GM18867 (cell line): ENCODE measurements around the gene CAV2.

Source experiments
- ATAC-seq: cut with Tn5 transposase; IDR thresholded peaks from one replicate; pipeline ENCODE4 v1.9.1; 2021; ENCODE audit warnings: mild to moderate bottlenecking, moderate library complexity; ENCODE audit not compliant: unreplicated experiment

Gene CAV2

DNA sequence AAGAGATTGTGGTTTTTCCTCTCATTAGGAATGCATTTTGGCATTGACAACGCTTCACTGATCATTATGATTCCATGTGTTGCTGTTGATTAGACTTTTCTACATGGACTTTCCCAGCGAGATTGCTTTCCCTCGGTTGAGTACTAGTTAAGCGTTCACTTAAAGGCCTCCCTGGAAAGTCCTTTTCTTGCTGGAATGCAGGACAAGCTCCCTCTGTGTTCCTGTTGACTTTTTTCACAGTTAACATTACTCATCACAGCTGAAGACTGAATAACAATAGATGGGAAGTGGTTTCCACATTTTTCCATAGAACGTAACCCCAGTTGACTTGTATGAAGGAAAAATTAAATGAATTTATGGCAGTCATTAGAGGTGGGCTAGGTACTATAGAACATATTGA lies 22.7 kb downstream of the CAV2 start:
- ATAC-seq = no peak

DNA sequence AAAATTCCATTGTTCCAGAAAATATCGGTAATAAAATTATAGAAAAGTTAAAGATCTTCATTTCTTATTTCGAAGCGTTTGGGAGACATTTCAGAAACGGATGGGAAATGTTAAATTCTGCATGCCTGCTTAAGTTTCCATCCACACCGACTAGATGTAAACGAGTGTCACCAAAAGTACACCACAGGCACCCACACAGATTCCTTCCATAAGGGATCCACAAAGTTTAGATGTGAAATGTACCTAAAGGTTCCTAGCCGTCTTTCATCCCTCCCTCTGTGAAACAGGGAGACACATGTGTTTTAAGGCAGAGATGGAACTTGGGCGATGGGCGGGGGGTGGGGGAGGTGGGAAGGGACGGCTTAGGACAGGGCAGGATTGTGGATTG lies 24.7 kb downstream of the CAV2 start:
- ATAC-seq = no peak

DNA sequence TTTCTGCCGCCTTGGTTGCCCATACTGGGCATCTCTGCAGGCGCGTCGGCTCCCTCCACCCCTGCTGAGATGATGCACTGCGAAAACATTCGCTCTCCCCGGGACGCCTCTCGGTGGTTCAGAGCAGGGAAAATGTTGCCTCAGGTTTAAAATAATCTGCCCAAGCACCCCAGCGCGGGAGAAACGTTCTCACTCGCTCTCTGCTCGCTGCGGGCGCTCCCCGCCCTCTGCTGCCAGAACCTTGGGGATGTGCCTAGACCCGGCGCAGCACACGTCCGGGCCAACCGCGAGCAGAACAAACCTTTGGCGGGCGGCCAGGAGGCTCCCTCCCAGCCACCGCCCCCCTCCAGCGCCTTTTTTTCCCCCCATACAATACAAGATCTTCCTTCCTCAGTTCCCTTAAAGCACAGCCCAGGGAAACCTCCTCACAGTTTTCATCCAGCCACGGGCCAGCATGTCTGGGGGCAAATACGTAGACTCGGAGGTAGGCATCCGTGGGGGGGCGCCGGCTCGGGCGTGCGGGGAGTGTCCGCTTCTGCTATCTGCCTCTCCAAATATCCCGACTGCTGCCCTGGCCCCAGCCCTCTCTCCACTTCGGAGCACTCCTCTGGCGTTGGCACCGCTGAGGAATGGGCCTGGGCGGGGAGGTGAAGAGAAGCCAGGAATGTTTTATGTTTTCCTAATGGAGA lies 25.2 kb downstream of the CAV2 start, which contains the start of gene CAV1:
Gene CAV1, plus strand, starts transcription at position 428 of the 689 bp plus-strand sequence. Its CDS starts 27 bp downstream, at position 455.
- ATAC-seq = peak; percentile 40

GRCh38 chr7:116525298-116525912 lies 25.9 kb downstream of the CAV2 start:
- peak; percentile 42 for ATAC-seq

- ATAC-seq = peak; percentile 91
Measured at GRCh38 chr7:116525913-116526861, 26.6 kb downstream of the CAV2 start.

- ATAC-seq = no peak
Measured at GRCh38 chr7:116526897-116527296, 27.4 kb downstream of the CAV2 start.

- no peak for ATAC-seq
Measured at GRCh38 chr7:116527521-116527920, 28.0 kb downstream of the CAV2 start.

- no peak for ATAC-seq
Measured at GRCh38 chr7:116528008-116528789, 28.7 kb downstream of the CAV2 start.

- ATAC-seq = no peak
Measured at GRCh38 chr7:116529250-116529649, 29.7 kb downstream of the CAV2 start.

GRCh38 chr7:116530107-116530820 lies 30.7 kb downstream of the CAV2 start:
- ATAC-seq = no peak

GRCh38 chr7:116532102-116532688 lies 32.7 kb downstream of the CAV2 start:
- ATAC-seq = no peak

- no peak for ATAC-seq
Measured at GRCh38 chr7:116534790-116535189, 35.3 kb downstream of the CAV2 start.

DNA sequence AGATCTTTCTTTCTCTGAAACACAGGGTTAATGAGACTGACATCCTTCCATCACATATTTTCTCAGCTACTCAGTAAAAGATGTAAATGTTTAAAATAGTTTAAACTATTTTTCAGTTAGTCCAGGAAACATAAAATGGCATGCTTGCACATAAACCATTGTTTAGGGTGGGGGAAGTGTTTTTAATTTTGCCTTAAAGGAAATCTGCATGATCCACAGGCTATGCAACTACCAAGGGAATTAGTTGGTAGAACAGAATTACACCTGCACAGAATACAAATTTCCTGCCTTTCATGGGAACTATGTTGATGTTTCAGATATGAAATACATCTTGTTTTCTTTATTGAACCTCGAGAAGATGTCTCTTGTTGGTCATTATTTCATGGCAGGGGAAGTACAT lies 35.9 kb downstream of the CAV2 start:
- ATAC-seq = no peak

- ATAC-seq = no peak
Measured at GRCh38 chr7:116538138-116538537, 38.6 kb downstream of the CAV2 start.

DNA sequence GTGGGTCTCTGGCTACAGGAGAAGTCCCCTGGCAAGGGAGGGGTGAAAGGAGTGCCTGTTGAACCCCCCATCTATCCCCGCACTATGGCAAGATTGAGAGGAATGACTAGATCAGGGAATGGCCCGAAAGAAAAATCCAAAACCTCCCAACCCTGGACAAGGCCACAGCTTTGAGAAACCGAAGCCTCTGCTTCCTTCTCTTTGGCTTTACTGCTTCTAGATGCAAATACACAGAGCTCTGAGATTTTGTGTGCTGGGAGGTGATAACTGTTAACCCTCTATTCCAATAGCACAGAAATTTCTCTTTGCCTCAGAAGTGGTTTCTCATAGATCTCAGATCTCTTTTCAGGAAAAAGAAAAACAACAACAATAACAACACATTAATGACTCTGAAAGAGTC lies 40.3 kb downstream of the CAV2 start:
- no peak for ATAC-seq

DNA sequence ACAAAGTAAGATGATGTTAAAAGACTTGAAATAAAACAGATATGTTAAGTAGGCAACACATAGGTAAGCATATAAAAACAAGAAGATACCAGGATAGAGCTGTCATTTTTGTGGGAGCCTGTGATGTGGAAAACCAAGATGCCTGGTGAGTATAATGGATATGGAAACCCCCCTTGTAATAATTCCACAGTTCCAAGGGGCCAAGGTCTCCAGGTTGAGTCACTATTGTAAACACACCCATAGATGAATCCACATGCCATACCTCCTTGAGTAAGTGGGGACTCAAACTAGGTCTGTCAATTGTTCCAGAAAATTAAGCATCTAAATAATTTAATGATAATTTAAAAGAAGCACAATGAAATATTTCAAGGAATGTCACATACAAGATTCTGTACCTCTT lies 41.2 kb downstream of the CAV2 start:
- ATAC-seq = no peak

DNA sequence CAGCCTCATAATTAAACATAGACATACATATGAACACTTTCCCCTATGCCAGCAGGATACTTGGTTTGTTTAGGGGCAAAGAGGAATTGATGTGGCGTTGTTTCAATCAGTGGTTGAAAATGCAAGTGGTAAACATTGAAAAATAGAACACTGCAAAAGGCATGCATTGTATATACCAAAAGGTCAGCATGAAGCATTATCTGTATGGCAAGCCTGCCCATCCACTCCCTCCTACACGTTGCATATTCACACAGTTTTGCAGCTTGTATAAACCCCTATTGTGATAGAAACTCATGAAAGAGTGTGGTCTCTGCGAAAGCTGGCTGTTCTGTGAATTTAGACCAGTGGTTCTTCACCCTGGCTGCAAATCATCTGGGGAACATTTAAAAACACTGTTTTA lies 42.4 kb downstream of the CAV2 start:
- no peak for ATAC-seq

DNA sequence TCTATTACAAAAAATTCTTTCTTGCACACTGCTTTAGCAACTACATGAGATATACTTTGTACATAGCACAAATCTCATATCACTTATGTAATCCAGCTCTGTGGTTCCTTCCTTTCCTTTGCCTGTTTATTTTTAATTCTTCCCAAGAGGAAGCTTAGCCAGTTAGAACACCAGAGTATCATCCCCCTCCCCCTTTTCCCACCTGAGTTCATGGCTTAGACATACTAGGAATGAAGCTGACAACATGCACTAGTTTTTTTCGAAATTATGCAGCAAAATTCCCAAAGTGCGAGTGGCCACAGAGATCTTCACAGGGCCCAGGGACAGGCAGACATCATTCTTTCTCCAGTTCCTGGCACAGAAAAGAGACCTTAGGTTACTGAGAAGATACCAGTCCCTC lies 43.1 kb downstream of the CAV2 start:
- ATAC-seq = no peak

GRCh38 chr7:116543664-116544063 lies 44.1 kb downstream of the CAV2 start:
- ATAC-seq = no peak

DNA sequence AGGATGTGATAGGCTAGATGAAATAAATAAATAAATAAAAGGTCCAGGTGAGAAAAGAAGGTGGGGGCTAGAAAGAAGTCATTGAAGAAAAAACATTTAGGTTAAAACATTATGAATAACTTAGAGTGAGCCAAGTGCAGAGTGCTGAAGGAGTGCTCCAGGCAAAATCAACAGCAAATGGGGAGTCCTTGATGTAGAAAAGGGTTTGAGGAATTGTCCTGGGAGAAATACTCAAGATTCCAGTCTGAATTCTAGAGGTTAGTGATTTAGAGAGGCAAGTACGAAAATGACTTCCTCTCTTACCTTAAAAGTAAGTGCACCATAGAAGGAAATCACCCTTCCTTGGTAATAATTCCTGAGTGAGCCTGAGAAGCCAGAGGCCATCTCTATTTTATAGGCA lies 44.9 kb downstream of the CAV2 start:
- no peak for ATAC-seq
